Measurements from ENCODE around the gene ATP5PD.

ATP5PD gene

GRCh38 chr17:75081611-75082540 is 35.1 kb upstream of the ATP5PD start:
- no peak overlapping the region for H2AFZ ChIP-seq
- H3K9me3 ChIP-seq (ENCODE audit: control insufficient read depth, low read length): no peaks in the 10 kb centered on the region
- no peak overlapping the region for H3K4me2 ChIP-seq (ENCODE audit: low read length)
- no peaks in the 10 kb centered on the region for H3K27me3 ChIP-seq (ENCODE audit: control insufficient read depth, insufficient read depth, low read length)
- no peaks in the 10 kb centered on the region for H3K36me3 ChIP-seq (ENCODE audit: control insufficient read depth, insufficient read depth, low read length)
- peaks cover 3% of the 10 kb centered on the region for H3K4me1 ChIP-seq
- no peak overlapping the region for H3K9ac ChIP-seq
- no peaks in the 10 kb centered on the region for H3K79me2 ChIP-seq
- H3K4me3 ChIP-seq (ENCODE audit: low read depth, low read length): no peak overlapping the region
- TF ChIP-seq CTCF (IDR thresholded peaks at IDR 0.05): no peak
- no peak overlapping the region for H3K27ac ChIP-seq

GRCh38 chr17:75079023-75079373 is 32.2 kb upstream of the ATP5PD start:
- Histone ChIP-seq H3K79me2 (no peaks in the 10 kb centered on the region), H3K9ac (no peak overlapping the region), H3K4me1 (peaks cover 3% of the 10 kb centered on the region), H3K9me3 (ENCODE audit: control insufficient read depth, low read length) (no peaks in the 10 kb centered on the region), H3K4me3 (ENCODE audit: low read depth, low read length) (no peak overlapping the region), H3K4me2 (ENCODE audit: low read length) (no peak overlapping the region), H3K36me3 (ENCODE audit: control insufficient read depth, insufficient read depth, low read length) (no peaks in the 10 kb centered on the region), H3K27ac (no peak overlapping the region), H2AFZ (no peak overlapping the region), H3K27me3 (ENCODE audit: control insufficient read depth, insufficient read depth, low read length) (no peaks in the 10 kb centered on the region)
- no peak for TF ChIP-seq CTCF (IDR thresholded peaks at IDR 0.05)

GRCh38 chr17:75078284-75079022 is 31.7 kb upstream of the ATP5PD start:
- Histone ChIP-seq H3K4me2 (ENCODE audit: low read length) (no peak overlapping the region), H3K9ac (no peak overlapping the region), H3K9me3 (ENCODE audit: control insufficient read depth, low read length) (no peaks in the 10 kb centered on the region), H3K27ac (no peak overlapping the region), H2AFZ (peak overlapping the region; percentile 89), H3K27me3 (ENCODE audit: control insufficient read depth, insufficient read depth, low read length) (no peaks in the 10 kb centered on the region), H3K36me3 (ENCODE audit: control insufficient read depth, insufficient read depth, low read length) (no peaks in the 10 kb centered on the region), H3K4me1 (peaks cover 3% of the 10 kb centered on the region), H3K4me3 (ENCODE audit: low read depth, low read length) (no peak overlapping the region), H3K79me2 (no peaks in the 10 kb centered on the region)
- no peak for TF ChIP-seq CTCF (IDR thresholded peaks at IDR 0.05)

- Histone ChIP-seq H3K36me3 (ENCODE audit: control insufficient read depth, insufficient read depth, low read length) (no peaks in the 10 kb centered on the region), H3K4me2 (ENCODE audit: low read length) (peak overlapping the region; percentile 53), H3K4me3 (ENCODE audit: low read depth, low read length) (peak overlapping the region; percentile 8), H3K9me3 (ENCODE audit: control insufficient read depth, low read length) (no peaks in the 10 kb centered on the region), H3K27ac (peak overlapping the region; percentile 42), H3K27me3 (ENCODE audit: control insufficient read depth, insufficient read depth, low read length) (no peaks in the 10 kb centered on the region), H3K4me1 (peaks cover 3% of the 10 kb centered on the region), H3K9ac (no peak overlapping the region), H3K79me2 (no peaks in the 10 kb centered on the region), H2AFZ (peak overlapping the region; percentile 89)
- TF ChIP-seq CTCF (IDR thresholded peaks at IDR 0.05): no peak
These were observed 30.9 kb upstream of the ATP5PD start for GRCh38 chr17:75077496-75078283.

Data from parathyroid adenoma (tissue), 2 donors.